ENCODE data around the gene OR4S2. TPM values are rescaled to one million over a fixed set of nuclear protein-coding genes. Genes with fewer than 3 reads are reported as not detected.

OR4S2 gene
- total RNA-seq (not detected in 2 replicates), polyA plus RNA-seq (not detected in 2 replicates)

GRCh38 chr11:55648027-55648426, at the start of gene OR4S2:
Gene OR4S2 (plus strand): TSS chr11:55648327. CDS start chr11:55650904, 2,577 bp downstream.
- no peak within 1 kb of the TSS for H3K4me3 ChIP-seq
- DNase-seq (ENCODE audit: low read depth in 1 of 2, low spot score in 1 of 2): no peak
- TF ChIP-seq CTCF (IDR thresholded peaks at IDR 0.05; ENCODE audit: low read depth, low read length): no peak
- H3K4me1 ChIP-seq (ENCODE audit: low read depth): no peaks in the 10 kb centered on the region
- no peaks in the 10 kb centered on the region for H3K36me3 ChIP-seq
- no peaks in the 10 kb centered on the region for H3K9me3 ChIP-seq (ENCODE audit: low read depth)
- no peak within 1 kb of the TSS for H3K27ac ChIP-seq
- H3K27me3 ChIP-seq: no peaks in the 10 kb centered on the region

- no peaks in the 10 kb centered on the region for H3K9me3 ChIP-seq (ENCODE audit: low read depth)
- DNase-seq (ENCODE audit: low read depth in 1 of 2, low spot score in 1 of 2): no peak
- no peaks in the 10 kb centered on the region for H3K4me1 ChIP-seq (ENCODE audit: low read depth)
- H3K27me3 ChIP-seq: no peaks in the 10 kb centered on the region
- no peak within 1 kb of the TSS for H3K4me3 ChIP-seq
- no peak within 1 kb of the TSS for H3K27ac ChIP-seq
- no peak for TF ChIP-seq CTCF (IDR thresholded peaks at IDR 0.05; ENCODE audit: low read depth, low read length)
- no peaks in the 10 kb centered on the region for H3K36me3 ChIP-seq
These were observed 40.6 kb upstream of the OR4S2 start, which contains the start of gene OR4C11 for GRCh38 chr11:55607545-55607944. Gene OR4C11 (minus strand): TSS chr11:55607645. CDS start chr11:55604373, 3,272 bp downstream.

GRCh38 chr11:55624531-55624930, 23.6 kb upstream of the OR4S2 start:
- no peaks in the 10 kb centered on the region for H3K4me1 ChIP-seq (ENCODE audit: low read depth)
- H3K4me3 ChIP-seq: no peak overlapping the region
- H3K27ac ChIP-seq: no peak overlapping the region
- DNase-seq (ENCODE audit: low read depth in 1 of 2, low spot score in 1 of 2): no peak
- no peaks in the 10 kb centered on the region for H3K36me3 ChIP-seq
- no peak for TF ChIP-seq CTCF (IDR thresholded peaks at IDR 0.05; ENCODE audit: low read depth, low read length)
- H3K27me3 ChIP-seq: no peaks in the 10 kb centered on the region
- no peaks in the 10 kb centered on the region for H3K9me3 ChIP-seq (ENCODE audit: low read depth)

GRCh38 chr11:55634813-55635212, 13.3 kb upstream of the OR4S2 start, which contains the start of gene OR4P4:
Gene OR4P4 (plus strand): TSS chr11:55635113.
- H3K4me3 ChIP-seq: no peak within 1 kb of the TSS
- H3K36me3 ChIP-seq: no peaks in the 10 kb centered on the region
- no peaks in the 10 kb centered on the region for H3K9me3 ChIP-seq (ENCODE audit: low read depth)
- no peaks in the 10 kb centered on the region for H3K27me3 ChIP-seq
- no peak for DNase-seq (ENCODE audit: low read depth in 1 of 2, low spot score in 1 of 2)
- no peak within 1 kb of the TSS for H3K27ac ChIP-seq
- no peak for TF ChIP-seq CTCF (IDR thresholded peaks at IDR 0.05; ENCODE audit: low read depth, low read length)
- no peaks in the 10 kb centered on the region for H3K4me1 ChIP-seq (ENCODE audit: low read depth)

- TF ChIP-seq CTCF (IDR thresholded peaks at IDR 0.05; ENCODE audit: low read depth, low read length): no peak
- DNase-seq (ENCODE audit: low read depth in 1 of 2, low spot score in 1 of 2): no peak
- no peaks in the 10 kb centered on the region for H3K4me1 ChIP-seq (ENCODE audit: low read depth)
- no peak overlapping the region for H3K27ac ChIP-seq
- peaks cover 4% of the 10 kb centered on the region for H3K9me3 ChIP-seq (ENCODE audit: low read depth)
- H3K27me3 ChIP-seq: no peaks in the 10 kb centered on the region
- H3K36me3 ChIP-seq: no peaks in the 10 kb centered on the region
- no peak overlapping the region for H3K4me3 ChIP-seq
These were observed 4.4 kb downstream of the OR4S2 start for GRCh38 chr11:55652560-55652959.

GRCh38 chr11:55655096-55655495, 7.0 kb downstream of the OR4S2 start:
- Histone ChIP-seq H3K27ac (no peak overlapping the region), H3K36me3 (no peaks in the 10 kb centered on the region), H3K4me1 (ENCODE audit: low read depth) (no peaks in the 10 kb centered on the region), H3K27me3 (no peaks in the 10 kb centered on the region), H3K9me3 (ENCODE audit: low read depth) (peaks cover 4% of the 10 kb centered on the region), H3K4me3 (no peak overlapping the region)
- DNase-seq (ENCODE audit: low read depth in 1 of 2, low spot score in 1 of 2): no peak
- no peak for TF ChIP-seq CTCF (IDR thresholded peaks at IDR 0.05; ENCODE audit: low read depth, low read length)

Measured in cardiac muscle cell (in vitro differentiated cells and primary cell).